Natural killer cell (primary cell): Measurements from ENCODE around the gene CCDC60. TPM values are rescaled to one million over a fixed set of nuclear protein-coding genes. Genes with fewer than 3 reads are reported as not detected.

ENCODE experiments used
- ATAC-seq, 3 donors: fragments of 150-1000 bp in 2 of 3; fragments of 200-7000 bp in 1 of 3; cut with Tn5 transposase; 1 replicate in 1 of 3; 2 replicates in 2 of 3; pipeline ENCODE4 v1.10.0; 2021; ENCODE audit warnings: mild to moderate bottlenecking in 2 of 3, moderate library complexity in 2 of 3
- DNase-seq, 2 donors: peaks; one replicate each; pipeline versions ENCODE4 v3.0.0 to v3.0.0-alpha.2; 2013 to 2021; ENCODE audit warnings: mixed read lengths in 1 of 2
- H3K27ac ChIP-seq: one replicate; pipeline ENCODE4 v1.5.1; 2013; ENCODE audit warnings: mild to moderate bottlenecking, low read length
- H3K27me3 ChIP-seq: one replicate; pipeline ENCODE4 v1.6.1; 2013; ENCODE audit warnings: low read length; ENCODE audit not compliant: control insufficient read depth, insufficient read depth
- H3K36me3 ChIP-seq: one replicate; pipeline ENCODE4 v1.6.1; 2013; ENCODE audit warnings: low read length; ENCODE audit not compliant: control insufficient read depth, insufficient read depth
- H3K4me1 ChIP-seq: one replicate; pipeline ENCODE4 v1.6.1; 2013; ENCODE audit warnings: low read length; ENCODE audit not compliant: control insufficient read depth, insufficient read depth
- H3K4me3 ChIP-seq: one replicate; pipeline ENCODE4 v1.5.1; 2013; ENCODE audit warnings: low read length
- H3K9me3 ChIP-seq: one replicate; pipeline ENCODE4 v1.6.1; 2013; ENCODE audit warnings: low read length; ENCODE audit not compliant: control insufficient read depth, insufficient read depth
- H3K27ac Mint-ChIP-seq, 2 donors: one replicate each; pipeline ENCODE4 v1.8.0; 2022; ENCODE audit warnings: mild to moderate bottlenecking in 2 of 2, mixed read lengths in 2 of 2, moderate library complexity in 1 of 2
- H3K27me3 Mint-ChIP-seq, 2 donors: one replicate each; pipeline ENCODE4 v1.8.0; 2022; ENCODE audit warnings: low read depth in 2 of 2, mixed read lengths in 2 of 2
- H3K36me3 Mint-ChIP-seq: one replicate; pipeline ENCODE4 v1.8.0; 2022; ENCODE audit warnings: mixed read lengths
- H3K4me1 Mint-ChIP-seq, 2 donors: one replicate each; pipeline ENCODE4 v1.8.0; 2022; ENCODE audit warnings: mixed read lengths in 2 of 2
- H3K4me3 Mint-ChIP-seq: one replicate; pipeline ENCODE4 v1.8.0; 2022; ENCODE audit warnings: mild to moderate bottlenecking, moderate library complexity, mixed read lengths
- H3K9me3 Mint-ChIP-seq, 2 donors: one replicate each; pipeline ENCODE4 v1.8.0; 2022; ENCODE audit warnings: mixed read lengths in 2 of 2
- WGBS: methylation state at CpG from one replicate; pipeline ENCODE4 v1.1.7; 2013; ENCODE audit warnings: missing lambda C conversion rate; ENCODE audit not compliant: insufficient coverage; 5-methylcytosine and 5-hydroxymethylcytosine counted together
- intact Hi-C: fragments of 100-400 bp; cut with micrococcal nuclease; formaldehyde crosslinking; loops from one replicate; pipeline ENCODE4 v1.14.2; 2022
- total RNA-seq, 4 donors: library from RNA; stranded (reverse); fragments of 120-200 nt in 1 of 4; gene quantifications; one replicate each; pipeline versions ENCODE4 v1.2.3 to v1.2.4, GENCODE V29; 2013 to 2022
- TF ChIP-seq, protein P1 (sequence below): fragments of 200-600 bp; IDR thresholded peaks from one replicate; pipeline ENCODE4 v1.8.0; 2022; ENCODE audit warnings: antibody characterized with exemption

CCDC60 gene
- total RNA-seq, 3 donors from 2014 or later (not counting 1 experiment from before 2014, with no cell fraction given): not detected

DNA sequence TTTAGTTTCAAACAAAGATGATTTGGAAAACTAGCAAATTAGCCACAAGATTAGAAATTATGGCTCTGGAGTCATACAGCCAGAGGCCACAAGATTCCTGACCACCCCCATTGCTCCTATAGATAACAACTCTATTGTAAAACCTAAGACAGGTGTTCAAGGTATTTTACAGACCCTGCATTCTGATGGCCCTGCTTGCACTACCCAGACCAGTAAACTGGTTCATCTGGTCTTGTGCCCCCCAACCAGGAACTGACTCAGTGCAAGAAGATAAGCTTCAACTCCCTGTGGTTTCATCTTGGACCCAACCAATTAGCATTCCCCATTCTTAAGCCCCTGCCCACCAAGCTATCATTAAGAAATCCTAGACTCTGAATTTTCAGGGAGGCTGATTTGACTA lies 125.0 kb downstream of the CCDC60 start:
- Mint-ChIP-seq H3K27me3 (peaks cover 9 to 12% of the 10 kb centered on the region in 2 donors), H3K4me3 (no peak overlapping the region)

DNA sequence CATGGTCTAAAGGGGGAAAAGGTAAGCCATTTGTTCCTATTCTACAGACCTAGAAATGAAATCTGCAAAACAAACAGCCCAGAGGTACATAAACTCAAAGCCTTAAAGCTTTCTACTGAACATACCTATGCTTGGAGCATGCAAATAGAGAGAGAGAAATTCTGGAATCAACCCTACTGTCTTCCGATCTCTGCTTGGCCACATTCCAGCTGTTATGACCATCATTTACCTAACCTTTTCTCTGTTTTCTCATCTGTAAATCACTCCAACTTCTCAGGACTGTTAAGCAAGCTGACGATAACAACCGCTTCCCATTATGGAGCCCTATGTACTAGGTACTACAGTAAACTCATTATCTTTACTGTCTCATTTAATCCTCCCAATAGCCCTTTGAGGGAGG lies 126.3 kb downstream of the CCDC60 start:
- Mint-ChIP-seq H3K27ac (no peak overlapping the region), H3K4me1 (no peaks in the 10 kb centered on the region), H3K9me3 (peaks cover 0 to 2% of the 10 kb centered on the region in 2 donors), H3K36me3 (no peaks in the 10 kb centered on the region), H3K4me3 (no peak overlapping the region), H3K27me3 (peaks cover 4 to 12% of the 10 kb centered on the region in 2 donors)
- Histone ChIP-seq H3K27ac (no peak overlapping the region), H3K9me3 (no peaks in the 10 kb centered on the region), H3K4me3 (no peak overlapping the region), H3K4me1 (no peaks in the 10 kb centered on the region), H3K27me3 (no peaks in the 10 kb centered on the region), H3K36me3 (no peaks in the 10 kb centered on the region)
- 96% methylated on average over 3 of the region's 3 CpGs for WGBS
- no peak for DNase-seq
- intact Hi-C loops: no loop called here
- TF ChIP-seq, protein P1, sequence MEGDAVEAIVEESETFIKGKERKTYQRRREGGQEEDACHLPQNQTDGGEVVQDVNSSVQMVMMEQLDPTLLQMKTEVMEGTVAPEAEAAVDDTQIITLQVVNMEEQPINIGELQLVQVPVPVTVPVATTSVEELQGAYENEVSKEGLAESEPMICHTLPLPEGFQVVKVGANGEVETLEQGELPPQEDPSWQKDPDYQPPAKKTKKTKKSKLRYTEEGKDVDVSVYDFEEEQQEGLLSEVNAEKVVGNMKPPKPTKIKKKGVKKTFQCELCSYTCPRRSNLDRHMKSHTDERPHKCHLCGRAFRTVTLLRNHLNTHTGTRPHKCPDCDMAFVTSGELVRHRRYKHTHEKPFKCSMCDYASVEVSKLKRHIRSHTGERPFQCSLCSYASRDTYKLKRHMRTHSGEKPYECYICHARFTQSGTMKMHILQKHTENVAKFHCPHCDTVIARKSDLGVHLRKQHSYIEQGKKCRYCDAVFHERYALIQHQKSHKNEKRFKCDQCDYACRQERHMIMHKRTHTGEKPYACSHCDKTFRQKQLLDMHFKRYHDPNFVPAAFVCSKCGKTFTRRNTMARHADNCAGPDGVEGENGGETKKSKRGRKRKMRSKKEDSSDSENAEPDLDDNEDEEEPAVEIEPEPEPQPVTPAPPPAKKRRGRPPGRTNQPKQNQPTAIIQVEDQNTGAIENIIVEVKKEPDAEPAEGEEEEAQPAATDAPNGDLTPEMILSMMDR: no peak
- ATAC-seq: no peak

More for the DNA sequence above, 125.0 kb downstream of the CCDC60 start:
- no peaks in the 10 kb centered on the region for H3K36me3 ChIP-seq
- no peaks in the 10 kb centered on the region for H3K27me3 ChIP-seq
- TF ChIP-seq, protein P1: no peak
- ATAC-seq: no peak
- Mint-ChIP-seq H3K36me3 (no peaks in the 10 kb centered on the region), H3K9me3 (peaks cover 0 to 2% of the 10 kb centered on the region in 2 donors), H3K4me1 (no peaks in the 10 kb centered on the region), H3K27ac (no peak overlapping the region)
- H3K27ac ChIP-seq: no peak overlapping the region
- no peaks in the 10 kb centered on the region for H3K4me1 ChIP-seq
- intact Hi-C loops: no loop called here
- no peak for DNase-seq
- no peak overlapping the region for H3K4me3 ChIP-seq
- no peaks in the 10 kb centered on the region for H3K9me3 ChIP-seq

DNA sequence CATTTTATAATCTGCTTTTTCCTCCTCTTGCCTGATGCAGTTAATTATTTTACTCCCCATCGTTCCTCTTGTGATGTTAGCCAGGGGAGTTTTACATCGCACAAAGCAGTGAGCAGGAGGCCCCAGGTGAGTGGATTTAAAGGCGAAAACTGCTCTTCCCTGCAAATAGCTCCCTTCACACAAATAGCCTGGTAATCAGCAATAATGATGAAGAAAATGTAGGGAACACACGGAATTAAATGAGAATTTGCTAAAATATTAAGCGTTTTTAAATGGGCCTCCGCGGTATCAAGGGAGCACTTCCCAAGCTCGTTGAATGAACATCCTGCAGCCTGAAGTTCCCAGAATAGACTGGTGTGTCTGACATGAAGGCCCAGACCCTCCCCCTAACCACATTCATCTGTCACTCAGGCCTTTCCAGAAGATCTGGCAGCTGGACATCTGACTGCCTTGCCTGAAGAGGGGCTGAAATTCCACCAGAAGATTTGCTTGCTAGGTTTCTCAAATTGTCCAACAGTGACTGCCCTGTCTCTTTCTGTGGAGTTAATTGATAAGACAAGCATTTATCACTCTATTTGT lies 127.2 kb downstream of the CCDC60 start:
- Histone ChIP-seq H3K27me3 (no peaks in the 10 kb centered on the region), H3K9me3 (no peaks in the 10 kb centered on the region), H3K27ac (no peak overlapping the region), H3K36me3 (no peaks in the 10 kb centered on the region), H3K4me1 (no peaks in the 10 kb centered on the region), H3K4me3 (no peak overlapping the region)
- Mint-ChIP-seq H3K9me3 (no peaks in the 10 kb centered on the region), H3K27me3 (peaks cover 7 to 12% of the 10 kb centered on the region in 2 donors), H3K27ac (no peak overlapping the region), H3K4me3 (no peak overlapping the region), H3K36me3 (no peaks in the 10 kb centered on the region), H3K4me1 (no peaks in the 10 kb centered on the region)
- 66% methylated on average over 5 of the region's 8 CpGs for WGBS
- TF ChIP-seq, protein P1: no peak
- DNase-seq (no peak), ATAC-seq (no peak)
- intact Hi-C loops: no loop called here
